Esophagus squamous epithelium (tissue), 4 donors: ENCODE results near the gene GPHN.

Source experiments
- CTCF ChIP-seq, 6 experiments: fragments of 450-650 bp in 4 of 6; fragments of 200-600 bp in 2 of 6; sonication (generic) in 2 of 6; IDR thresholded peaks; one replicate each; pipeline ENCODE4 v1.5.1; 2016 to 2019; ENCODE audit warnings: antibody characterized with exemption in 6 of 6, mild to moderate bottlenecking in 4 of 6, moderate library complexity in 4 of 6
- POLR2A ChIP-seq, 4 donors: fragments of 450-650 bp; IDR thresholded peaks; one replicate each; pipeline ENCODE4 v1.6.1; 2017; ENCODE audit warnings: antibody characterized with exemption in 4 of 4, mild to moderate bottlenecking in 4 of 4, moderate library complexity in 3 of 4

- TF ChIP-seq CTCF (IDR thresholded peaks at IDR 0.05): no peak
- no peak for TF ChIP-seq POLR2A (IDR thresholded peaks at IDR 0.05)
Measured at GRCh38 chr14:66739826-66740225, 231.9 kb downstream of the GPHN start.
